CD14-positive monocyte (primary cell): ENCODE measurements around the gene PIEZO2. TPM values are rescaled to one million over a fixed set of nuclear protein-coding genes. Genes with fewer than 3 reads are reported as not detected.

Experiments used
- DNase-seq, 3 donors: peaks; one replicate each; pipeline ENCODE4 v3.0.0-alpha.2; 2011 to 2022
- H2AFZ ChIP-seq: 2 replicates; pipeline ENCODE4 v1.6.0; 2012; ENCODE audit warnings: mild to moderate bottlenecking, low read depth, low read length, inconsistent platforms; ENCODE audit not compliant: insufficient read depth, poor library complexity, severe bottlenecking
- H3K27ac ChIP-seq, 2 donors: 1 replicate in 1 of 2; 2 replicates in 1 of 2; pipeline ENCODE4 v1.5.1; 2012 to 2013; ENCODE audit warnings: low read length in 2 of 2, control low read depth in 1 of 2, inconsistent platforms in 1 of 2, low read depth in 1 of 2, mild to moderate bottlenecking in 1 of 2
- H3K27me3 ChIP-seq, 2 donors: one replicate each; pipeline versions ENCODE4 v1.6.0 to v1.6.1; 2011 to 2013; ENCODE audit warnings: low read length in 2 of 2; ENCODE audit not compliant: control insufficient read depth in 2 of 2, insufficient read depth in 2 of 2
- H3K36me3 ChIP-seq, 2 donors: replicated peaks in 1 of 2; 1 replicate in 1 of 2; 2 replicates in 1 of 2; pipeline versions ENCODE4 v1.5.1 to v1.6.1; 2012 to 2013; ENCODE audit warnings: low read length in 2 of 2, control low read depth in 1 of 2, inconsistent platforms in 1 of 2, mild to moderate bottlenecking in 1 of 2; ENCODE audit not compliant: insufficient read depth in 2 of 2, control insufficient read depth in 1 of 2
- H3K4me1 ChIP-seq, 2 donors: 1 replicate in 1 of 2; 2 replicates in 1 of 2; pipeline versions ENCODE4 v1.5.1 to v1.6.1; 2012 to 2013; ENCODE audit warnings: low read length in 2 of 2, control low read depth in 1 of 2, inconsistent platforms in 1 of 2, mild to moderate bottlenecking in 1 of 2, moderate library complexity in 1 of 2; ENCODE audit not compliant: insufficient read depth in 2 of 2, control insufficient read depth in 1 of 2
- H3K4me2 ChIP-seq: replicated peaks from 2 replicates; pipeline ENCODE3; 2012; ENCODE audit warnings: low read length, moderate library complexity, mild to moderate bottlenecking; ENCODE audit not compliant: poor library complexity, severe bottlenecking; ENCODE audit errors: extremely low read depth
- H3K4me3 ChIP-seq, 3 experiments: fragments of 200-600 bp in 1 of 3; sonication (generic) in 1 of 3; replicated peaks in 1 of 3; 1 replicate in 2 of 3; 2 replicates in 1 of 3; pipeline ENCODE4 v1.5.1; 2011 to 2013; ENCODE audit warnings: low read length in 3 of 3, mild to moderate bottlenecking in 3 of 3, control low read depth in 2 of 3, low read depth in 2 of 3, inconsistent platforms in 1 of 3, moderate library complexity in 1 of 3
- H3K79me2 ChIP-seq: 2 replicates; pipeline ENCODE4 v1.6.0; 2012; ENCODE audit warnings: mild to moderate bottlenecking, control low read depth, inconsistent platforms, low read length, moderate library complexity; ENCODE audit not compliant: insufficient read depth
- H3K9ac ChIP-seq: 2 replicates; pipeline ENCODE4 v1.6.0; 2017; ENCODE audit warnings: low read length, mild to moderate bottlenecking; ENCODE audit not compliant: insufficient read depth, poor library complexity, severe bottlenecking
- H3K9me3 ChIP-seq, 2 donors: replicated peaks in 1 of 2; 1 replicate in 1 of 2; 2 replicates in 1 of 2; pipeline versions ENCODE4 v1.5.1 to v1.6.1; 2012 to 2013; ENCODE audit warnings: low read length in 2 of 2, control low read depth in 1 of 2; ENCODE audit not compliant: control insufficient read depth in 1 of 2, insufficient read depth in 1 of 2
- H4K20me1 ChIP-seq: 2 replicates; pipeline ENCODE4 v1.6.0; 2012; ENCODE audit warnings: mild to moderate bottlenecking, low read length, control low read depth, moderate library complexity; ENCODE audit not compliant: insufficient read depth
- H3K27ac Mint-ChIP-seq, 7 donors: one replicate each; pipeline ENCODE4 v1.8.0; 2020; ENCODE audit warnings: mild to moderate bottlenecking in 7 of 7, mixed read lengths in 7 of 7, moderate library complexity in 6 of 7, inconsistent platforms in 2 of 7
- H3K27me3 Mint-ChIP-seq, 3 donors: one replicate each; pipeline ENCODE4 v1.8.0; 2021 to 2022; ENCODE audit warnings: low read depth in 3 of 3, mild to moderate bottlenecking in 3 of 3, mixed read lengths in 3 of 3, moderate library complexity in 3 of 3, inconsistent platforms in 1 of 3
- H3K36me3 Mint-ChIP-seq, 2 donors: one replicate each; pipeline ENCODE4 v1.8.0; 2020; ENCODE audit warnings: mixed read lengths in 2 of 2, inconsistent platforms in 1 of 2, mild to moderate bottlenecking in 1 of 2
- H3K4me1 Mint-ChIP-seq: one replicate; pipeline ENCODE4 v1.8.0; 2020; ENCODE audit warnings: mild to moderate bottlenecking, mixed read lengths
- H3K4me3 Mint-ChIP-seq, 2 donors: one replicate each; pipeline ENCODE4 v1.8.0; 2020; ENCODE audit warnings: mild to moderate bottlenecking in 2 of 2, mixed read lengths in 2 of 2, moderate library complexity in 1 of 2
- H3K9me3 Mint-ChIP-seq, 7 donors: one replicate each; pipeline ENCODE4 v1.8.0; 2020 to 2022; ENCODE audit warnings: mixed read lengths in 7 of 7, mild to moderate bottlenecking in 6 of 7, moderate library complexity in 6 of 7, inconsistent platforms in 2 of 7
- CTCF ChIP-seq: fragments of 200-600 bp; IDR thresholded peaks from one replicate; pipeline ENCODE4 v1.8.0; 2022; ENCODE audit warnings: antibody characterized with exemption, mild to moderate bottlenecking
- WGBS: methylation state at CpG from one replicate; pipeline ENCODE4 v1.1.5; 2013; ENCODE audit warnings: missing lambda C conversion rate; ENCODE audit not compliant: insufficient coverage; 5-methylcytosine and 5-hydroxymethylcytosine counted together
- intact Hi-C, 2 donors: fragments of 100-400 bp; cut with micrococcal nuclease; formaldehyde crosslinking; loops; one replicate each; pipeline versions ENCODE4 v1.15.0 to v1.15.1; 2023
- polyA plus RNA-seq, 3 donors: library from polyadenylated mRNA; depleted of rRNA in 1 of 3; unstranded in 2 of 3; stranded (reverse) in 1 of 3; fragments of 300-500 nt in 2 of 3; fragments of >200 nt in 1 of 3; fragmentation: Illumina TruSeq in 2 of 3; gene quantifications; 1 replicate in 2 of 3; 2 replicates in 1 of 3; pipeline ENCODE4 v1.2.3, GENCODE V29; 2012 to 2021

PIEZO2 gene
- polyA plus RNA-seq, 3 donors, result not detected

GRCh38 chr18:11037533-11038240, 111.7 kb downstream of the PIEZO2 start:
- H3K36me3 ChIP-seq, result no peaks in the 10 kb centered on the region
- H3K27me3 ChIP-seq, result no peaks in the 10 kb centered on the region
- Mint-ChIP-seq H3K27me3 (peaks cover 0 to 3% (median 3%) of the 10 kb centered on the region in 3 donors), H3K4me1 (peaks cover 10% of the 10 kb centered on the region), H3K4me3 (no peak overlapping the region), H3K27ac (no peak overlapping the region), H3K9me3 (no peaks in the 10 kb centered on the region), H3K36me3 (no peaks in the 10 kb centered on the region)
- no peaks in the 10 kb centered on the region for H3K9me3 ChIP-seq
- H3K27ac ChIP-seq, result no peak overlapping the region
- no peaks in the 10 kb centered on the region for H3K79me2 ChIP-seq
- 100% methylated on average over 1 of the region's 3 CpGs for WGBS
- DNase-seq, result no peak
- H4K20me1 ChIP-seq, result no peaks in the 10 kb centered on the region
- no peak overlapping the region for H2AFZ ChIP-seq
- H3K4me3 ChIP-seq, result no peak overlapping the region
- H3K4me1 ChIP-seq, result no peaks in the 10 kb centered on the region
- intact Hi-C loops, result loop anchor here in 1 of 2 donors (10.0 kb wide), 1 partner anchor 473 kb away; no protein-coding TSS in a partner anchor
- no peak overlapping the region for H3K4me2 ChIP-seq
- TF ChIP-seq CTCF, result no peak
- no peak overlapping the region for H3K9ac ChIP-seq

- Mint-ChIP-seq H3K27me3 (peaks cover 0 to 3% (median 3%) of the 10 kb centered on the region in 3 donors), H3K4me3 (no peak overlapping the region), H3K4me1 (peaks cover 10% of the 10 kb centered on the region), H3K27ac (no peak overlapping the region), H3K36me3 (no peaks in the 10 kb centered on the region), H3K9me3 (no peaks in the 10 kb centered on the region)
- Histone ChIP-seq H3K9me3 (no peaks in the 10 kb centered on the region), H3K4me3 (no peak overlapping the region), H4K20me1 (no peaks in the 10 kb centered on the region), H3K27ac (no peak overlapping the region), H3K27me3 (no peaks in the 10 kb centered on the region), H3K9ac (no peak overlapping the region), H3K4me2 (no peak overlapping the region), H2AFZ (no peak overlapping the region), H3K36me3 (no peaks in the 10 kb centered on the region), H3K4me1 (no peaks in the 10 kb centered on the region), H3K79me2 (no peaks in the 10 kb centered on the region)
- no CpG with 5 or more reads among the region's 3 CpGs for WGBS
- intact Hi-C loops, result loop anchor here in 1 of 2 donors (10.0 kb wide), 1 partner anchor 471 kb away; no protein-coding TSS in a partner anchor
- no peak for DNase-seq
- TF ChIP-seq CTCF, result no peak
Measured at GRCh38 chr18:11035814-11036495, 113.4 kb downstream of the PIEZO2 start.
